Dedifferentiated amniotic fluid mesenchymal stem cell (primary cell): Measurements from ENCODE around the gene FBN2.
A peak's percentile ranks its signal among the peaks of the same experiment; 100 is the strongest.

ENCODE experiments used
- DNase-seq: peaks from one replicate; pipeline ENCODE4 v3.0.0-alpha.2; 2016; ENCODE audit errors: extremely low spot score

Gene FBN2

DNA sequence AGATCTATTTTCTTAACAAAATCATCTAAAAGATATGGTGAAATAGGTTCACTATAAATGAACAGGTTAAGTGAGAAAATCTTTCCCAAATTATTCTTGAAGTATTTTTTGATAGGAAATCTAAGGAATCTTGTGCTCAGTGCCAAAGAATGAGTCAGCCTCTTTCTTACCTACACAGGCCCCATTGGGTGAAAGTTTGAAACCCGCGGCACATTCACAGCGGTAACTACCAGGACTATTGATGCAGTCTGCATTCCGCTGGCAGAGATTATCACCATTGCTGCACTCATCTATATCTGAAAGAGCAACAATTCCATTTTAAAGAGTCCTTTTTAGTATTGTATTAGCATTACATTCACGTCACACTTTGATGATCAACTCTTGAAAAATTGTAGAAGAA lies 232.7 kb downstream of the FBN2 start:
- DNase-seq: no peak

DNA sequence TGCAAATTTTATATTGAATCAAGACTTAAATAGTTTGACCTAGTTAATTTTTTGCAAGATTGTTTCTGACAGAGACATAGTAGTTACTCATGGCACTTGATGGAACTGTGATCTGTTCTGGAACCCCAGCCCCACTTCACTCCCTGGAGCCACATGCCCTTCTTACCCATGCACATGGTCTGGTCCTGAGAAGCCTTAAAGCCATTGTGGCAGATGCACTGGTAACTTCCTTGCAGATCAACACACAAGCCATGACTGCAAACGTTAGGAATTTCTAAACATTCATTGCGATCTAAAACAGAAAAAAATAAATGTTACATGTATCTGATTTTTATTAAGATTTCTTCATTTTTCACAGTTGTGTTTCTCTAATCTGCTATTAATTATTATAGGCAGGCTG lies 233.3 kb downstream of the FBN2 start:
- DNase-seq: no peak

DNA sequence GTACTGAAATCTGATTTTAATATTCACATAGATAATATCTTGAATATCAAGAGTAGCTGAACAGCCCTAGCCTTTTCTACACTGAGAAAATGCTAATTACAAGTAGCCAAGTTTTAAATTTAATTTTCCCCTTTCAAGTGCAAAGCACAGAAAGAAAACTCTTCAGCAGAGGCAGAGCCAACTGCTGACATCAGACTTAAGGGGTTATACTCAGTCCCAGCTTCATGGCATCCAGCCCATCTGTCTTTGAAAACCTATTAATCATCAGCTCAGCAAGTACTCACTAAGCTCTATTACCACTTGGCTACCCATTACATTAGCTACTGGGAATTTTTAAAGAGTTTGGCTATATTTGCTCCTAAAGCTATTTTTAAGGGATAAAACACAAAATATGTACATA lies 234.0 kb downstream of the FBN2 start:
- peak; percentile 57 for DNase-seq

DNA sequence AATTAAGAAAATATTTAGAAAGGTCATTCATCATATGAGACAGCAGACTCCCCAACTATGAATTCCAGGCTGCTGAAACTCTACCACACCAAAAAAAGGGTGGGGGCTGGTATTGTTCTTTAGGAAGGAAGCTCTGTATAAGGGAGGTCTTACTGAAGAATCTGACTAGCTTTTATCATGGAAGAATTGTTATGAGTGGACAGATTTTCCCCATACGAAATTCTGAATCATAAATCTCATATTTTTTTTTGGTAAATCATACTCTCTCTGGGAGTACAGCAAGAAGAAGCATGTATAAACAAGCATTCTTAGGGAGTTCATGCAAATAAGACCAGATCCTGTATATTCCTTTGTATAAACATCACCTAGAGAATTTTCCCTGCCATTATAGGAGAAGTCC lies 234.5 kb downstream of the FBN2 start:
- DNase-seq: no peak

DNA sequence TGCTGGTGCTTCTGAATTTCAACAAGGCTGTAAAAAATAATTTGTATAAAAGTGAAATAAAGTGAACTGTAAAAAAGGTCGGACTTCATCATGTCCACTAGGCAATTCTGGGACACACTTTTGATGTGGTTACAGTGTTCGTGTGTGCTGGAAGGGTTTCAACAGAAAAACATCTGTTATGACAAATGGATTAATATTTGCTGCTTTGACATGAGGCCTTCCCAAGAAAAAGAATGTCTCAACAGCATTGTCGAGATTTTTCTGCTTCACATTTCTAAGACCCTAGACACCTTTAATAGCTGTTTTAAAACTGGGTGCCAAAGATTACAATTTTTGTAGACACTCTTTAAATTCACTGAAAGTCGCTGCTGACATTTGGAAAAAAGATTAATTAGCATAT lies 237.9 kb downstream of the FBN2 start:
- DNase-seq: no peak

DNA sequence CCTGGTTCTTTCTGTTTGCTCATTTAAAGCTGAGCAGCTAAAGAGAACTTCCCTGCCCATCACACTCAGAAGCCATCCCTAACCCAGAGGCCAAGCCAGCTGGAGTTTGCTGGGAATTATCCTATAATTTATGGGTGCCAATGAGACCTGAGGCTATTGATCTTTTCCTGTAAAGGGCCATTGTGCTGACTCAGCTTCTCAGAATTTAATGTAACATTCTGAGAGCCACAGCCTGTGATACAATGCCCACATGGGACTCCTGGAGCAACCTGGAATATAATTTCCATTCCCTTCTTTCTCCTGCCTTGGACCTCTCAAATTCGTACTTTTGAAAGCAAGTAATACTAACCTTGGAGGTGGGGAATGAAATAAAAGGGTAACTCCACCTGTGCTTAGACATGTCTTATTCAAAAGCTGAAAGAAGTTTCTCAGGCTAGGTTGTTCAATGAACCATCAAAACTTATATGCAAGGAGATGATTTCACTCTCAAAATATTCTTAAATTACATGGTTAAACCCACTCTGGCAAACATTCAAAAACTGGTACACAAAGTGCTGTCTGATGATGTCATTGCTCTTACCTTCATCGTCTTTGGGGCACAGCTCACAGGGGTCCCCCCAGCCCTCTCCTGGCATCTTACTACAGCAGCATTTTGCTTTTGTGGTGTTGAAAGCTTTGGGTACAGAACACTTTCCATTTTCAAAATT lies 247.7 kb downstream of the FBN2 start:
- peak; percentile 31 for DNase-seq

DNA sequence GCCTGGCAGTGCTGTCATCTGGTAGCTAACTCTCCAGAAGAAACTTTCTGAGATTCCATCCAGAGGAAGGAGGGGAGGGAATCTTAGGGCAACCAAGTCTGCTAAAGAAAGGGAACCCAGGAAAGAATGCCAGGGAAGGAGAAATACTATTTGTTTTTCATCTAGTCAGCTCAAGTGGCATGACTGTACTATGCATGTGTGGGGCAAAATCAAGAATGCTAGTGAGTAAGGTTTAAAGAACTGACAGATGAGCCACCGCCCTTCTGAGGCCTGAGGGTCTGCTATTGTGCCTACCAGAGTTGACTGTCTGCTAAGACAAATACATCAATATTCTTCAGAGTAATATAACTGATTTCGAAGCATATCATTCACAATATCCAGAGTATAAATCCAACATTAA lies 250.3 kb downstream of the FBN2 start:
- peak; percentile 30 for DNase-seq

DNA sequence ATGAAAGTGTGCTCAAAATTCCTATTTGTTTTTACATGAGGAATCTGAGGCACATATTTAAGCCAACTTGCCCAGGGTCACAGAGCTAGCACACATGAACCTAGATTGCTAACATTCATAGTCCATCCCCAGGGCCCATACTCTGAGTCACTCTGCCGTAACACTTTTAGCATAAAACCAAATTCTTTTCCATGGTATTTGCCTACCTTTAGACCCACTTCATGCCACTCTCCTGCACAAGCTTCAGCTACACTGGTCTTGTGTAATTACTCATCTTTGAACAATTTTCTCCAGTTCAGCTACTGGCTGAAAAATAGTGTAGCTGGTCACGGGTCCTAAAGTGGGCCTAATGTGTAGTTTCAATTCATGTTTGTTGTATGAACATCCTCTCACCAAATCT lies 253.8 kb downstream of the FBN2 start:
- DNase-seq: no peak

DNA sequence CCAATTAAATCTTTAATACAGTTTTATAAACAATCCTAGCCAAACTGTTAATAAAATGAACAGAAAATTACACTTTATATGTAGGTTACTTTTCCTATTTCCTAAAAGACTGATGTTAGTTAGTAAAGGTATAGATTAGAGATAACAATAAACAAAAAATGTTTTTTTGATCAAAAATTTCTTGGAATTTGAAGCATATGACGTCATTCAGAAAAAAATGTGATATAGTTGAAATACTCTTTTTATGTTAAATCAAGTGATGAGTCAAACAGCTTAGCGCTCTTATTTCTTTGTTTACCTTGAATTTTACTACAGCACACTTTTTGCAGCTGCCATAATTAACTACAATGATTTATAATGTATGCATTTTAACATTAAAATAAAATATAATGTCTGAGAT lies 258.7 kb downstream of the FBN2 start:
- no peak for DNase-seq

DNA sequence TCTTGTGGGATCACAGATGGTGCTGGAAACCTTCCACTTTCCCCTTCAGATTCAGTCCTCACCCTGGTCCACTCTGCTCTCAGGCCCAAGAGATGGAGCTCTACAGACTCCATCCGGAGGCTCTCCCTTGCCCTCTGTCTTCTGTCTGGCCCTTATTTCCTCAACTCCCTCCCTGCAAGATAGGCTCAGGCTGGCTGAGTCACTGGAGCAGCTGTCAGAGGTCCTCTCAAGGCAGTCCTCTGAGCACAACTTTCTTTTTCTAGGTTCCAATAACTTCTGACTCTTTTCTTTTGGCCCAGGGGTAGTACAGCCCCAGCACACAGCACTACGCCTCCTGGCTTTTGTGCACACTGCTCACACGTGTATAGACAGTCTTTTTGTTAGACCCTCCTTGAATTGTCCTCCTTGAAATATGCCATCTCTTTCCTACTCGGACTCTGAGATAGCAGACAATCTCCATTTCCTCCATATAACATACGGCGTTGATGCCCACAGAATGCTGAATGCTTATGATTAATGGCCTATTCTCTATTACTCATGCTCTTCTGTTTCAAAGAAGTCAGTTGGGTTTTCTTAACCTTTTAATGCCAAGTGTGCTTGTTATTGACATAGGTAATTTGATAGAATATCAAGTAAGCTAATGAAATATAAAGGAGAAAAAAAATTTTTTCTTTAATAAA lies 261.4 kb downstream of the FBN2 start:
- DNase-seq: no peak

DNA sequence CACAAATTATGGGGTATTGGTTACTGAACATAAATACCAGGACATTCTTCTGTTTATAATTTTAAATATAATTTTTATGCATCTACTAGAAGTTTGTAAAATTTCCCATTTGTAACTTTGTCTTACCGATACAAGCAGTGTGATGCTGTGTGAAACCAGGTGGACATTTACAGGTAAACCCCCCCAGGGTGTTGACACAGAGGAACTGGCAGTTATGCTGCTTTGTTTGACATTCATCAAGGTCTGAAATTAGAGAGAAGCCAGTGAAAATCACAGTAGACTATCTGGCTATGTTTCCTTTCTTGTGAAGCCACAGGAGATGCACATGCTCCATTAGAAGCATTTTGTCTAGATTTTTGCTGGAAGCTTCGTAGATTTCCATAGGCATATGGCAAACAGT lies 263.6 kb downstream of the FBN2 start:
- no peak for DNase-seq

DNA sequence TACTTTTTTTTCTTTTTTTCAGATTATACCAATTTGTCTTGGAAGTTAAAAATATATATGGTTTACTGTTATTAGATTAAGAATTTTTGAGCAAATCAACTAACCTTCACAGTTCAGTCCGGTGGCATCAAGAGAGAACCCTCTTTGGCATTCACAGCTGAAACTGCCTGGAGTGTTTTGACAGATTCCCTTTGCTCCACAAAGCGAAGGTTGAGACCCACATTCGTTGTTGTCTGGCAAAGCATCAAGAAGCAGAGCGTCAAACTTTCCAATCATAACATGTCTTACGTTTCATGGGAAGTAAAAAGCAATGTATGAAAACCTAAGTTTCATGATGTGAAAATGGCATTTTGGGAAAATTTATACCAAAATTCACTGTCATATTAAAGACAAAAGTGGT lies 264.3 kb downstream of the FBN2 start:
- DNase-seq: no peak

DNA sequence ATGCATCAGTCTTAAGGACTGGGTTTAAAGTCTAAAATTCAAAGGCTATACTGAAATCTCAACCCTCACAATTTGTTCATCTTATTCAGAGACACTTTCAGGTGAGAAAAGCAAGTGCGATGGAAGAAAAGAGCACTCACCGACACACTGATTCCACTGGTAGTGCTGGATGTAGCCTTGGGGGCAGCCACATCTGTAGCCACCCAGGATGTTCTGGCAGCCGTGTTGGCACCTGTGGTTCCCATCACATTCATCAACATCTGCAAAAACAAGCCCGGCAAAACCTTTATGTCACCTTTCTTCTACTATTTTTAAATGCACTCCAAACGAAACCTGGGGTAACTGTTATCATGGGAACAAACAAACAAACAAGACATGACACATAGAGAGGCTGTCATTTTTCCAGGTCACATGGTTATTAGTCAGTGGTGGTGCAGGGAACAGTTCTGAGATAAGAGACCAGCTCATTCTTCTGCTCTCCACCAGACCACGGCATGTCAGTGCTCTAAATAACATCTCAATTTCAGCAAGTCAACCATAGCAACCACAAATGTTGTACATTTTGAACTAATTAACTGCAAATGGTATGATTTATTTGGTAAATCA lies 266.1 kb downstream of the FBN2 start:
- DNase-seq: peak; percentile 72

DNA sequence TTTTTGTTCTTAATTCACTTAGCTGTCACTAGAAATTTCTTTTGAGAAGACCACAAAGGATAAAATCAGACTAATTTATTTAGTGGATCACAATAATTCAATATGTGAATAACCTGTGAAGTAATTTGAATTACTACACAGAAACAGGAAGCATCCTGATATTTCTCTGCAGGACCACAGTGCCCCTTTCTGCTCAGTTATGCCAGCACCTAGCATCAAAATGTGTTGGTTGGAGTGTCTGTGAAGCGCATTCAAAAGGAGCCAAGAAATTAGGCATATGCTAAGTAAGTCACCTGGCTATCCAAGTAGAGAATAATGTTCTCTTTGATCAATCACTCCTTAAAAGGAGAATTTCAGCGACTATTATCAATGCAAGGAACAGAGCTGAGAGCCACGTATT lies 267.0 kb downstream of the FBN2 start:
- no peak for DNase-seq

DNA sequence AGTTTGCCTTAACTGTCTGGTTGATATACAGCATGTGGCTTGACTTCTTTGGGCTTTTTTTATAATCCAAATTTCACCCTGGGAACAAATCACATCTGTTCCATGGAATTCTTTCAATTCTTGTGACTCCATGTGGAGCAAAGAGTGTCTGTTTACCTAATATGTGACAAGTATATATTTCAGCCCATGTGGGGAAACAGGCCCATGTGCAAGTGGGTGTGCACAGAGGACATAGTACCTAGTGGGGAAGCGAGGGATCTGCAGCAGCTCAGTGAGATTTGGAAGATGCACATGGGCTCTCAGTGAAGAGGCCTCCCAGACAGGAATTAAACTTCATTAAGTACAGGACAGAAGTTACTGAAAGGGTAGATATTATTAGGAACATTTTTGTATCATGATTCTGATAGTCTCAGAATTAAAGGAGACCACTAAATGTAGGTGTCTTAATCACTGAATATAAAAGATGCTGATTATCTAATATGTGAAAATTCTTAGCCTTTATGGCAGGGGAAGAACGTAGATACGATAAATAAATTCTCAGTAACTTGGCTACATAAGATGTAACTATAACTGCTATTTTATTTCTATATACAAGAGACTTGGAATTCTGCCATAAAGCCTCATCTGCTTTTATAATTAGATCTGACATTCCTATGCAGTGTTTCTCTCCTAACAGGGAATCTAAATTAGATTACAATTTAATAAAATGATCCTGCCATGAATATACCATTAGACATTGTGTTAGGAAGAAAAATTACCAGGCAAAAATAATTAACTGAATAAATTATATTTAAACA lies 273.3 kb downstream of the FBN2 start:
- no peak for DNase-seq

DNA sequence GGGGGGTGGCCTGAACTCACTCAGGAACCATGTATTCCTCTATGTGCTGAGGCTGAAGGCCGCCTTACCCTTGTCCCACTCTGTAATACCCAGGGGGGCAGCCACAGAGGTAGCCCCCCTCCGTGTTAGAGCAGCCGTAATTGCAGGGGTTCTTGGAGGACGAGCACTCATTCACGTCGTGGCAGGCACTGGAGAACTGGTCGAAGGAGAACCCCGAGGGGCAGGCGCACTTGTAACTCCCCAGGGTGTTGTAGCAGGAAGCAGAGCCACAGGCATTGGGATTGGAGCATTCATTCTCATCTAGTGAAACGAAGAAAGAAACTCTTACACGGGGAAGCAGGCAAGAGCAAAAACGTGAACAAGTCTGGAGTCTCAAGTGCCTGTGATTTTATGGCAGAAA lies 274.7 kb downstream of the FBN2 start:
- no peak for DNase-seq

DNA sequence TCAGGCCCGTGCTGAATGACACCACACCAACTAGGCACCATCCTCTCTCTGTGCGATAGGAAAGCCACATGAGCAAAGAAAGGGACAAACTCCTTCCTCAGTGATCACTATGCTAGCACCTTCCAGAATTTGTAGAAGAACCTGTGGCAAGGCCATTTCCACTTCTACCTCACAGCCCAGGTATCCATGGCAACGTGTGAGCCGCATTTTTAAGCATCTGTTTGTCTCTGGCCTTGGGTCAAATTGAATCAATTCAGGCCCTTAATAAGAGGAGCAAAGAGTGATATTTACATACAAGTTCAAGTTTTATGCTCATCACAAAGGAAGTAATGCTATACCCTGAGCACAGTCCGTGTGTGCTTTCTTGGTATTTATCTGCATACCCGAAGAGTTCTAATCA lies 275.1 kb downstream of the FBN2 start:
- no peak for DNase-seq

DNA sequence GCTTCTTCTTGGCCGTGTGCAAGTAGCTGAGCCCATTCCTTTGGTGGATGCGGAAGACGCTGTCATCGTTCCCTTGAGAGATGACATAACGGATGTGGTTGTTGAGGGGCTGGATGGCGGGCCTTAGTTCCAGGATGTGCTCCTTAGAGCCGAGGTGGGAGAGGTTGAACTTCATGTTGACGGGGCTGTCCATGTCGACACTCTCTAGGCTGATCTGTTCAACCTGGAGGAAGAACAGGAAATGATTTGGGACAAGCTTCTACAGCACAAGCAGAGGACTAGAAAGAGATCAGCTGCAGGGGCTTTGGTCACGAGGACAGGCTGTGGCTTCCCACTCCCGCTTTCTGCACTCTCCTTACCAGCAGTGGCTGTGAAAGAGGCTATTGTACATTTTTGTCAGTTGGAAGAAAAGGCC lies 278.4 kb downstream of the FBN2 start:
- DNase-seq: no peak

DNA sequence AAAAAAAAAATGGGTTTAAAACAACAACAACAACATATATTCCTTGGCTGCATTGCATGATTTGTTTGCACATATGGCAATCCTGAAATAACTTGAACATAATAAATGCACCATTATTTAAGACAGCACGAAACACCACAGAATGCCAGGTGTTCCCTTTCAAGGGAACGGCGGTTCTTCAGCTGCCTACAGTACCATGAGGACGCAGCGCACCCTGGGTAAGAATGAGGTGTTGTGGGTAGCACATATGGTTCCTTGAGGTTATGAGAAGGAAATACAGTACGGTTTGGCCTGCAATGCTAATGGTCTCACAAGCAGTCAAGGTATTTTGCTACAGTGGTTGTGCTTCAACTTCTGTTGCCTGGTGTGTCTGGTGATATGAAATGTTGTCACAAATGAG lies 279.7 kb downstream of the FBN2 start:
- DNase-seq: no peak

DNA sequence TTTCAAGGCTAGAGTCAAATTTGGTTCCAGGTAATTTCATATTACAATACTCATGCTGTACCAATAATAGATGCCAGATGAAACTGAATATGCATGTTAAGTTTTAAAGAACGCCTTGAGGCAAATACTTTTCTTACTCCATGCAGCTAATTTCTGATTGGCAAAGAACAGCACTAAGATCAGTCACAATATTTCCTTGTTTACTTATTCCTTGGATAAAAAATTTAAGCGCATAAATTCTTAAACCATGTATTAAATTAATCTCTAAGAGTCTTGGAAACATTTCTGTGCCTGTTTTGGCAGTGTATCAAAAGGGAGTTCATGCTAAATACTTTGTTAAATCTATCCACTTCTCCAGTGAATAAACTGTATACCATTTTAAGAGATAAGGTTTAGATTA lies 281.0 kb downstream of the FBN2 start:
- DNase-seq: peak; percentile 71

DNA sequence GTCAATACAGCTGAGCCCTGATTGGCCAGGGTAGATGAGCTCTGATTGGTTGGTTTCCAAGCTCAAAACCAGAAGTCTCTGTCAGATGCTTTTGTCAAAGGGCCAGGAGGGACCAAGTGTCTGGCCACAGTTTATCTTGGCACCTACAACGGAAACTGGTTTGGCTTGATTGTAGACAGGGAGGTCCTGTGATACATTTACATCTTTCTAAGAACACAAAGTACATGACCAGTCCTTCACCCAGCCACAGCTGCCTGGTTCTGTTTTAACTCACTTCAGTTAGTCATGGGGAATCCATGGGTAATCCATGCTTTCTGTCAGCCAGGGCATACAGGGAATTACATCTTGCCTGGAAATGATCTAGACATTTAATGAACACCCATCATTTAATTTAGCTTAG lies 283.3 kb downstream of the FBN2 start:
- DNase-seq: peak; percentile 31

DNA sequence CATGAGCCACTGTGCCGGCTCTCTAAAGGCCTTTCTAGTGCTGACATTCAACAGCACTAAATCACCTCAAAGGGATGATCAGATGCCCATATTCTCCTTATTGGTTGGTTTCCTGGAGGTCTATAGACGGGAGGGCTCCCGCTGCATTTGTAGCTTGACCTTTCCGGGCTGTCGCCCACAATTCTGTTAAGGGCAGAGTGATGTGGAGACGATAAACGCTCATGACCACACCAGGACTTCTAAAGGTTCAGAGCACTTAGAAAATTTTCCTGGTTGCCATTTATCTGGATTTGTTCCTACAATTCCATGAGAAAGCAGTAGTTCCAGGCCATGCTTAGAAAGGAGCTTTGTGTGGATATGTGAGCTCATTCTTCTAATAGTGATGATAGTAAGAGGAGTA lies 284.2 kb downstream of the FBN2 start:
- no peak for DNase-seq

DNA sequence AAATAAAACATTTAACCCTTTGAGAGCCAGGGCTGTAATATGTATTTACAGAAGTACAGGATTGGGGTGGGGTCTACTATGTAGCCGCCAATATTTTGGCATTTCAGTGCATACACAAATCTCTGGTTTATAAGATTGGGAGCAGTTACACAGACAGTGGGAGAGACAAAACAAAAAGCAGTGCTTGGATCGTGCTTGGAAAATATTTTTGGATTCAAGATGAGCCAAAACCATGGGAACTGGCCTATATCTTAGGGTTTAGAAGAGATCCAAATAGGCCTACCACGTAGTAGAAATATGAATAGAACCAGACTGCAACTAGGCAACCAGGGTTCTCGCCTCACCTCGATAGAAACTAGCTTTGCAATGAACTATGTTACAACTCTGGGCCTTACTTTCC lies 284.9 kb downstream of the FBN2 start:
- DNase-seq: no peak
